ENCODE results near the gene AKTIP.

The AKTIP gene

DNA sequence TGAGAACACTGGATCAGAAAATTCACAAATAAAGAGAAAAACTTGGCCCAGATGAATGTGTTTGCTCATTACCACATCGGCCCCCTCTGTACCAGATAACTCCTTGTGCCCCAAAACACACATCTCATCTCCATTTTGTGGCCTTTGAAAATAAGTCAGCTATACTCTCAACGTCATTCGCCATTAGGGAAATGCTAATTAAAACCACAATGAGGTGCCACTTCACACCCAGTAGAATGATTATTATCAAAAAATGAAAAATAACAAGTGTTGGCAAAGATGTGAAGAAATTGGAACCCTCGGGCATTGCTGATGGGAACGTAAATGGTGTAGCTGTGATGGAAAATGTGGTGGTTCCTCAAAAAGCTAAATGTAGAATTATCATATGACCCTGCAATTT is 34.6 kb upstream of the AKTIP start:
- POLR2A ChIA-PET, result no interaction called here
- CTCF ChIA-PET, result interaction anchor here (3.0 to 5.0 kb wide), 2 partner anchors 8 to 12 kb away, joined by 14 to 30 read pairs; no protein-coding TSS in a partner anchor
- no peak for DNase-seq (ENCODE audit: extremely low spot score)
- no peak for TF ChIP-seq CTCF (IDR thresholded peaks at IDR 0.05; ENCODE audit: control extremely low read depth, extremely low read depth, low read depth, missing control alignments)

DNA sequence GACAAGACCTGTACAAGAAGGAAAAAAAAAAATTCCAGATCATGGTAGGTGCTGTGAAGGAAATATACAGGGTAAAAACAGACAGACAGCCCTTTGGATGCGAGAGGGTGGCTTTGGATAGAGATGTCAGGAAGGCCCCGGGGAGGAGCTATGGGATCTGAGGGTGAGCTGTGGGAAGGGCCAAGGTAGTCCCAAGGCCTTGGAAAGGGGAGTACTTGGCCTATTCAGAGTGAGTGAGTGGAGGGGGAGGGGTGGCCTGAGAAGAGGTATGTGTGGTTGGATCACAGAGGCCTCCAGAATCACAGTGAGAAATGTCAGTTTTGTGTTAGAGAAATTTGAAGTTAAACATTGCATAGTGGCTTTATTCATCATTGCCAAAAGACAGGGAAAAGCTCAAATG is 31.2 kb upstream of the AKTIP start:
- CTCF ChIA-PET, result interaction anchor here (1.1 to 5.0 kb wide), 2 partner anchors 15 to 16 kb away, joined by 3 to 30 read pairs; no protein-coding TSS in a partner anchor
- POLR2A ChIA-PET, result no interaction called here
- no peak for DNase-seq (ENCODE audit: extremely low spot score)
- no peak for TF ChIP-seq CTCF (IDR thresholded peaks at IDR 0.05; ENCODE audit: control extremely low read depth, extremely low read depth, low read depth, missing control alignments)

- ChIA-PET CTCF (interaction anchor here (1.1 to 5.4 kb wide), 5 partner anchors 12 to 619 kb away, joined by 3 to 21 read pairs (median 3); no protein-coding TSS in a partner anchor), POLR2A (no interaction called here)
- DNase-seq (ENCODE audit: extremely low spot score), result no peak
- no peak for TF ChIP-seq CTCF (IDR thresholded peaks at IDR 0.05; ENCODE audit: control extremely low read depth, extremely low read depth, low read depth, missing control alignments)
Measured at GRCh38 chr16:53530741-53531140, 27.7 kb upstream of the AKTIP start.

DNA sequence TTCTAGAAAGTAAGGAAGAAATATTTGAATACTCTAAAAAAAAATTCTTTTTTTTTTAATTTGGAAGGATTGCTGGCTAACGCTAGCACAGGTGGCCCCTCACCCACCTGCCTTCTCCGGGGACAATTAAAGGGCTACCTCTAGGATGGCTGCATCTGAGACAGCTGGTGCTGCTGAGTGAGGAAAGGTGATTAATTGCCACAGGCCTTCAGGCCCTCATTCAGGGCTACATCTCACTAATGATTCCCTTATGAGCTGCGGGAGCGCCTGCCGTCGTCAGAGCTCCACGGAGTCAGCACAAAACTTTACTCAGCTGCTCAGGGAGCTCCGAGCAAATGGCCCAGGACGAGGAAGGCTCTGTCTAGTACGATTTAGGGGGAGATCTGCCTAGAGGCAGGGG is 27.0 kb upstream of the AKTIP start:
- ChIA-PET CTCF (interaction anchor here (1.1 to 5.4 kb wide), 6 partner anchors 11 to 619 kb away, joined by 3 to 21 read pairs (median 4); no protein-coding TSS in a partner anchor), POLR2A (no interaction called here)
- TF ChIP-seq CTCF (IDR thresholded peaks at IDR 0.05; ENCODE audit: control extremely low read depth, extremely low read depth, low read depth, missing control alignments), result no peak
- DNase-seq (ENCODE audit: extremely low spot score), result no peak

- ChIA-PET POLR2A (no interaction called here), CTCF (interaction anchor here (1.1 to 5.4 kb wide), 6 partner anchors 11 to 618 kb away, joined by 3 to 21 read pairs (median 4); no protein-coding TSS in a partner anchor)
- DNase-seq (ENCODE audit: extremely low spot score), result no peak
- no peak for TF ChIP-seq CTCF (IDR thresholded peaks at IDR 0.05; ENCODE audit: control extremely low read depth, extremely low read depth, low read depth, missing control alignments)
Measured at GRCh38 chr16:53529513-53529912, 26.5 kb upstream of the AKTIP start.

DNA sequence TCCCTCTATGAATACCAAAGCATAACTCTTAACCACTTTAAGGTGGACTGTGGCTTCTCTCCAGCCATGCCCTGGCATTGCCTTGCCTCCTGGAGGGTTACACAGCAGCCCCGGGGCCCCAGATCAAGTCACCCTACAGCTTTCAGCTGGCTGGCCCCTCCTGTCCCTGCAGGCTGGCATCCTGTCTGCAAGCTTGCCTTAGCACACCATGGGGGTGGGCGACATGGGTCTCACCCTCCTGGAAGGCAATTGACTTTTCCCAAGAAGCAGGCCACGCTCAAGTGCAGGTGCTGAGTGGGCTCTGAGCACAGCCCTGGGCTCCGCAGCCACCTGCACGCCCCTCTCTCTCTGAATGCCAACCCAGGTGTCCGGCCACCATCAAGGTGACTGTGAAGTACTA is 25.8 kb upstream of the AKTIP start:
- no peak for DNase-seq (ENCODE audit: extremely low spot score)
- ChIA-PET POLR2A (no interaction called here), CTCF (interaction anchor here (1.1 to 5.4 kb wide), 3 partner anchors 17 to 22 kb away, joined by 3 to 21 read pairs (median 3); no protein-coding TSS in a partner anchor)
- no peak for TF ChIP-seq CTCF (IDR thresholded peaks at IDR 0.05; ENCODE audit: control extremely low read depth, extremely low read depth, low read depth, missing control alignments)

All from GM10248 (cell line).